TTC549 (cell line): Measurements from ENCODE around the gene SSTR5.

ENCODE experiments used
- FAIRE-seq: peaks from 2 replicates; lab custom pipeline; 2012; peaks lifted over from hg19 to GRCh38; lab: Jason Lieb, UNC

Gene SSTR5

DNA sequence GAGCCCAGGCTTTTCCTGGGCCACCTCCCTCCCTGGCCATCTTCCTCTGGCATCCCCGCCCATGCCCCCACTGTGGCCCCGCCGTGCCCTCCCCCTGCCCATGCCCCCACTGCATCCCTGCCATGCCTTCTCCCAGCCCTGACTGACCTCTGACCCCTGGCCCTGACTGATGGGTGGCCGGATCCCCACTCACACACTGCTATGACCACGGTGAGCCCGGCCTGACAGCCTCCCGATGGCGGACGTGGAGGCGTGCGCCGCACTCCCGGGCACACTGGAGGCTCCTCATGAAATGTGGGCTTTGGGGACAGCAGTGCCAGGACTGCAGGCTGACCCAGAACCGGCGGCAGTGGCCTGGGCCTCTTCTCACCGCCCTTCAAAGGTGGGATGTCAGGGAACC, 34.1 kb downstream of the SSTR5 start:
- FAIRE-seq, result no peak

GRCh38 chr16:1107141-1107540, 34.6 kb downstream of the SSTR5 start:
- FAIRE-seq, result no peak

- no peak for FAIRE-seq
Measured at GRCh38 chr16:1107731-1108130, 35.2 kb downstream of the SSTR5 start.

- no peak for FAIRE-seq
Measured at GRCh38 chr16:1108299-1109252, 36.0 kb downstream of the SSTR5 start.

DNA sequence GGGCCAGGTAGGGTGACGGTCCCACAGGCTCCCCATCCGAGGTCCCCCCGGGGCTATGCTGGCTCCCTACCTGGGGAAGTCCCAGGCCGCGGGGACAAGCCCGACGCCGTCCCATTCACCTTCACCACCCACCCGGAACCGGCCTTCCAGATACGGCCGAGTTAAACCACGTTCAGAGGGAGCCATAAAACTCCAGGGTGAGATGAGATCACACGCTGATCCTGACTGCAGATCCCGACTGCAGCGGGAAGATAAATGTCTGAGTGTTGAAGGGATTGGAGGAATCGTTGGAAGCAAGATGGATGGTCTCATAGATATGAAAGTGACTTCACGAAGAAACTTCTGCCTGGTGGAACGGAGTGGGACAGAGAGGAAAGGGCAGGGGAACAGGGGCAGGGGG, 37.1 kb downstream of the SSTR5 start:
- FAIRE-seq, result no peak

DNA sequence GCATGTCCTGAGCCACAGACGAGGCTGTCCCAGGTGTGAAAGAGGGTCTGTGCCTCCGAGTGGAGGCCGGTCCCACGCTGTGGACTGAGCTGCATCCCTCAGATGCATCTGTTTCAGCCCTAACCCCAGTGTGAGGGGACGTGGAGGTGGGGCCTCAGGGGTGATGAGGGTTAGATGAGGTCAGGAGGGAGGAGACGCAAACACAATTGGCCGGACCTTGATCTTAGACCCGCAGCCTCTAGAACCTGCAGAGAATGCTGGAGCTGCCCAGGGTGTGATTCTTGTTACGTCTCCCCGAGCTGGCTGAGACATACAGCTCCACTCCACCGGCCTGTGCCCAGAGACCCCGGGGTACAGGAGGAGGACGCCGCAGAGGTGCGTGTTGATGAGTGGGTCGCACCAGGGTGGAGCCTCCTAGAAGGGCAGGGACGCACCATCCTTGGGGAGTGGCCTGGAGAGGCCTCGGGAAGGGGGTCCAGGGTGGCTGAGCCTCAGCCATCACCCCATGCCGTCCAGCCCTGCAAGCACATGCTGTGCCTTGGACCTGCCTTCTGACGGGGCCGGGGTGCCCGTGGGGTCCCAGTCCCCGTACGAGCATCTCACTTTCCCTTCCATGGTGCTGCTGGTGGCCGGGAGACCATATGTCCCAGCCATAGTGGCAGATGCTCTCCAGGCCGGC, 40.1 kb downstream of the SSTR5 start:
- no peak for FAIRE-seq

GRCh38 chr16:1113489-1113888, 40.9 kb downstream of the SSTR5 start:
- FAIRE-seq, result no peak

GRCh38 chr16:1113889-1114526, 41.5 kb downstream of the SSTR5 start:
- FAIRE-seq, result no peak

DNA sequence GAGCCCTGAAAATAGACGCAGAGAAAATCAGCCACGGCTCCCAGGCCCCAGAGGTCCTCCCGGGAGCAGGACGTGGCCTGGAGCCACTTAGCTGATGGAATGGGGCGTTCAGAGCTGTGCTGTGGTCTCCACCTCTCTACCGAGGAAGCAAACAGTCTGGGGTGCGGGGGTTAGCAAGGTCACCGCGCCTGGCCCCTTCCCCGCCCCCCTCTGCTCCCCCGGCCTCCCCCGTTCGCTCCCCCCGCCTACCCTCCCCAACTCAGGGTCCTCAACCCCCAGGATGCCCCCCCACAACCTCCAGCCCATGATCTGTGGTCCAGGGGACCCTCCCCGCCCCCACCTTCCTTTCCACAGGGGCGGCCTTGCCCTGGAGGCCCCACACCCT, 44.1 kb downstream of the SSTR5 start:
- no peak for FAIRE-seq

GRCh38 chr16:1117176-1117900, 44.8 kb downstream of the SSTR5 start:
- no peak for FAIRE-seq

DNA sequence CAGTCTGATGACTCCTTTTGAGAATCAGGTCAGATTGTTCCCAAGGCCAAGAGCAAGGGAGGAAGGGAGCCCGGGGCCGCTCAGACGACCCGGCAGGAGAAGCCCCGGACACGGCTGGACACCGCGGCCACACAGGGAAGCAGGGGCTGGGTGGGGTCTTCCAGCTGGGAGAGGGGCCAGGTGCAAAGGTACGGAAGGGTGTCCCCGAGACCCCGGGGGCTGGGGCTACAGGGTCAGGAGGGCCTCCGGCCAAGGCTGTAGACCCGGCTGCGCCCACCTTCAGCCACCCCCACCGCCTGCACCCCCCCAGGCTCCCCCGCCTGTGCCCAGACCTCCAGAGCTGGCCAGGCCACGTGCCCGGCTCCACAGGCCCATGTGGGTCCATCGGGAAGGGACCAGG, 45.4 kb downstream of the SSTR5 start:
- no peak for FAIRE-seq

DNA sequence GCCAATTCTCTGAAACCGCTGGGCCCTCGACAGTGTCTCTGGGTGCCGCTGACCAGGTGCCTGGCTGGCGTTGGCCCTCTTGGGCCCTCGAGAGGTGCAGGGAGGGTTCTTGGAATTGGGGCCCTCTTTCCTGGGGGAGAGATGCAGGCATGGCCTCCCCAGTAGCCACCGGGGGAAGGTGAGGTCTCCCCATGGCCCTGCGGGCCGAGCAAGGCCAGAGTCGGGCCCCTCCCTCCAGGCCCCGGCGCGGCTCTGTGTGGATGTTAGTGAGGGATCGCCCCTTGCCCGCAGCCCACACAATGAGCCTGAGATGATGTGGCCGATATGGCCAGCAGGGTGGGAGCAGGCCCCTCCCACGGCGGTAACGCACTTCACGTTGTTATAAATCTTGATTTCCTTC, 46.6 kb downstream of the SSTR5 start:
- FAIRE-seq, result no peak

- FAIRE-seq, result no peak
Measured at GRCh38 chr16:1119766-1120576, 47.4 kb downstream of the SSTR5 start.

- FAIRE-seq, result no peak
Measured at GRCh38 chr16:1120577-1120941, 48.0 kb downstream of the SSTR5 start.

GRCh38 chr16:1121009-1121408, 48.5 kb downstream of the SSTR5 start:
- no peak for FAIRE-seq

DNA sequence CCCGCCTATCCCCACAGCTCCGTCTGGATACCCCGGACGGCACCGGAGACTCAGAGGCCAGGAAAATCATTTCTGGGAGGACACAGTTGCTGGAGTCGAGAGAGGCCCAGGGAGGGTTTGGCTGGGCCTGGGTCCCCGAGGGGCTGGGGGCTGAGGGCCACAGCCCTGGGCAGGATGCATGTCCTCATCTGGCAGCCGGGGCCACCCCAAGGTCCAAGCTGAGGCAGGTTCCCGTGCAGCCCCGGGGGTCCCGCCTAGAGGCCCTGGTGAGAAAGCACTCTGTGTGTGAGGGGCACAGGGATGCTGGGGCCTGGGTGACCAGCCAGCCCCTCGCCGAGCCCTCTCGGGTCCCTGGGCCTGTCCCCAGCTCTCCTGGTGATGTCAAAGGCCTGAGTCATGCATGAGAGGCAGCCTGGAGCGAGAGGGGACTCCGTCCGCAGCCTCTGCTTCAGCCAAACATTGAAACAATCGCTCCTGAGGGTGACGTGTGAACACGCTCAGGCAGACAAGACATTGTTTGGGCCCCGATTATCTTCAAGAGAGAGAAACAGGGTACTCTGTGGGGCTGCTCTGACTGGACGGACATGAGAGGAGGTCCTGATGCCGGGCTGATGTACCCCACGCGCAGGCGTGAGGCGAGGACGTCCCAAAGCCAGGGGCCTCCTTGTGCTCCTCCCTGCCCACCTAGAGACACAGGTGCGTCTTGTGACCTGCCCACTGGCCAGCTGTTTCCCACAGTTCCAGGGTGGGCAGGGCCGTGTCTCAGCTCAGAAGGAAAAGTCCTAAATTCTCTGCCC, 49.3 kb downstream of the SSTR5 start:
- no peak for FAIRE-seq

- FAIRE-seq, result no peak
Measured at GRCh38 chr16:1122398-1122765, 49.8 kb downstream of the SSTR5 start.

GRCh38 chr16:1123525-1124230, 51.1 kb downstream of the SSTR5 start:
- FAIRE-seq, result no peak

GRCh38 chr16:1124291-1124690, 51.7 kb downstream of the SSTR5 start:
- no peak for FAIRE-seq

DNA sequence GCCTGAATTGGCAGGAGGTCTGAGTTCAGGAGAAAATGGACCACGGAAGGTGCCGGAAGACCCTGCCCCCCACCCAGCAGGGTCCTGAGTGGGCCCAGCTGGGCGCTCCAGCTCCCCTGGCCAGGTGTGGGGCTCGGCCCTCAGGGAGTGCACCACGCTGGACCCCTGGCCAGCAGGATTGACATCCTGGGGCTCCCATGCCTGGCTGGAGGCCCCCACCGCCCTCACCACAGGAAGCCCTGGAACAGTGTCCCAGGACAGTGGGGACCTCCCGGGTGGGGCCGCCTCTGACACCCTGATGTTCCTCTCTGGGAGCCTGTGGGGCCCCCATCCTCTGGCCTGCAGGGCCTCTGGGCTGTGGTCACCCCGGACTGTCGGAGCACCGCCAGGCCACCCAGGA, 52.2 kb downstream of the SSTR5 start:
- FAIRE-seq, result no peak
